ENCODE results near the gene CIDEB. TPM values are rescaled to one million over a fixed set of nuclear protein-coding genes. Genes with fewer than 3 reads are reported as not detected.

CIDEB gene
- total RNA-seq, 1 experiment from 2014 or later = 9.9 TPM

DNA sequence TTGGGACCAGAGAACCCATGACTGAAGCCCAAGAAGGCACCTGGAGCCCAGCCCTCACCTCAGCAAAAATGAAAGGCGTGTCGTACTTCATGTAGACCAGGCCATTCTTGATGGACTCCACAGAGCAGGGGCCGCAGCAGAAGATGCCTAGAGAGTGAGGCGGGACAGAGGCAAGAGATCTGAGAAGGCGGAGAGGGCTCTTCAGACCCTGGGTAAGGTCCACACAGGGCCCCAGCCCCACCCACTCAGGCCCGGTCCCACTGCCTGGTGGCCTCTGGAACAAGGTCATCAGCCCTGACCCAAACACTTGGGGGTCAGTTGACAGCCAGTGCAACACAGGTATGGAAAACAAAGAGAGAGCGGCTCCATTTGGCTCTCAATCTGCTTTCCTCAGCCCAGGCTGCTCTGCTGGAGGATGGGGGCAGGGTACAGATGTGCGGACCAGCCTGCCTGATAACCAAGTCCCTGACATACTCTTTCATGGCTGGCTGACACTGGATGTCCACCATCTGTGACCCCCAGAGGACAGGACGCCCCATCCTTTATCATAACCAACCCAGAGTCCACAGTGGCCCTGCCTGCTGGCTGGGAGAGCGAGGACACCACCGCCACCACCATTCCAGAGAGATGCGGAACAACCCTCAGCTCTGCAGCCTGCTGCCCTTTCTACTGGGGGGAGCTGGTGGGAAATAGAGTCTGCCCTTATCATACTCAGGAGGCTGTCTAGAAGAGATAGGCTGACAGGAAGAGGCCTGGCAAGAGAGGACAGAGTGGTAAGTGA, 51.7 kb downstream of the CIDEB start:
- Histone ChIP-seq H3K79me2 (ENCODE audit: low read length) (no peaks in the 10 kb centered on the region), H4K20me1 (ENCODE audit: insufficient read depth, low read depth, low read length) (no peaks in the 10 kb centered on the region), H3K27me3 (ENCODE audit: low read length) (no peaks in the 10 kb centered on the region), H3K36me3 (ENCODE audit: insufficient read depth, low read length) (peaks cover 4% of the 10 kb centered on the region; the same call in 1 of the 2 replicates), H3K9me3 (ENCODE audit: low read length) (no peaks in the 10 kb centered on the region), H3K4me2 (ENCODE audit: low read depth, low read length, poor library complexity, severe bottlenecking) (no peak overlapping the region), H2AFZ (ENCODE audit: low read length) (no peak overlapping the region), H3K9ac (ENCODE audit: low read length) (no peak overlapping the region), H3K4me1 (ENCODE audit: low read length) (no peaks in the 10 kb centered on the region), H3K9me2 (replicated peaks; ENCODE audit: insufficient read depth, low read length) (no peaks in the 10 kb centered on the region), H3K27ac (ENCODE audit: low read length) (no peak overlapping the region), H3K4me3 (ENCODE audit: low read length) (no peak overlapping the region)
- no peak for DNase-seq

GRCh38 chr14:24255438-24255837, 52.3 kb downstream of the CIDEB start:
- Histone ChIP-seq H3K27me3 (ENCODE audit: low read length) (no peaks in the 10 kb centered on the region), H3K36me3 (ENCODE audit: insufficient read depth, low read length) (peaks cover 4% of the 10 kb centered on the region; the same call in 1 of the 2 replicates), H3K4me1 (ENCODE audit: low read length) (no peaks in the 10 kb centered on the region), H3K27ac (ENCODE audit: low read length) (no peak overlapping the region), H3K9me3 (ENCODE audit: low read length) (no peaks in the 10 kb centered on the region), H3K4me3 (ENCODE audit: low read length) (no peak overlapping the region), H3K9me2 (replicated peaks; ENCODE audit: insufficient read depth, low read length) (no peaks in the 10 kb centered on the region), H3K4me2 (ENCODE audit: low read depth, low read length, poor library complexity, severe bottlenecking) (no peak overlapping the region), H2AFZ (ENCODE audit: low read length) (no peak overlapping the region), H4K20me1 (ENCODE audit: insufficient read depth, low read depth, low read length) (no peaks in the 10 kb centered on the region), H3K79me2 (ENCODE audit: low read length) (no peaks in the 10 kb centered on the region), H3K9ac (ENCODE audit: low read length) (no peak overlapping the region)
- no peak for DNase-seq

Small RNAs within 50 kb of the gene (small RNA-seq; reads per million reads assigned to genes)
- not detected for gene RF00026

Other genes with a start within 250 kb of the CIDEB start
- gene CPNE6, start 236.4 kb downstream of the CIDEB start, total RNA-seq (2014; rRNA removed; shearing (Covaris generic); ENCODE audit: low replicate concordance) = 0.04 and 1.3 TPM in 2 replicates
- gene PCK2, start 213.7 kb downstream of the CIDEB start, total RNA-seq (2014; rRNA removed; shearing (Covaris generic); ENCODE audit: low replicate concordance) = 106 and 151 TPM in 2 replicates
- gene DCAF11, start 193.2 kb downstream of the CIDEB start, total RNA-seq (2014; rRNA removed; shearing (Covaris generic); ENCODE audit: low replicate concordance) = 93.5 and 103 TPM in 2 replicates
- 1.5 and 2.5 TPM in 2 replicates for gene NRL, start 193.0 kb downstream of the CIDEB start, total RNA-seq (2014; rRNA removed; shearing (Covaris generic); ENCODE audit: low replicate concordance)
- 0.89 and 1.6 TPM in 2 replicates for gene FITM1, start 177.3 kb downstream of the CIDEB start, total RNA-seq (2014; rRNA removed; shearing (Covaris generic); ENCODE audit: low replicate concordance)
- gene PSME1, start 171.8 kb downstream of the CIDEB start, total RNA-seq (2014; rRNA removed; shearing (Covaris generic); ENCODE audit: low replicate concordance) = 435 and 452 TPM in 2 replicates
- gene EMC9, start 166.4 kb downstream of the CIDEB start, total RNA-seq (2014; rRNA removed; shearing (Covaris generic); ENCODE audit: low replicate concordance) = 35.3 and 95.4 TPM in 2 replicates
- gene PSME2, start 161.4 kb downstream of the CIDEB start, total RNA-seq (2014; rRNA removed; shearing (Covaris generic); ENCODE audit: low replicate concordance) = 469 and 536 TPM in 2 replicates
- 82.0 and 153 TPM in 2 replicates for gene RNF31, start 160.5 kb downstream of the CIDEB start, total RNA-seq (2014; rRNA removed; shearing (Covaris generic); ENCODE audit: low replicate concordance)
- gene IRF9, start 146.7 kb downstream of the CIDEB start, total RNA-seq (2014; rRNA removed; shearing (Covaris generic); ENCODE audit: low replicate concordance) = 72.7 and 79.8 TPM in 2 replicates
- gene REC8, start 135.9 kb downstream of the CIDEB start, total RNA-seq (2014; rRNA removed; shearing (Covaris generic); ENCODE audit: low replicate concordance) = 22.1 and 34.6 TPM in 2 replicates
- 48.9 and 118 TPM in 2 replicates for gene IPO4, start 119.2 kb downstream of the CIDEB start, total RNA-seq (2014; rRNA removed; shearing (Covaris generic); ENCODE audit: low replicate concordance)
- gene TM9SF1, start 112.5 kb downstream of the CIDEB start, total RNA-seq (2014; rRNA removed; shearing (Covaris generic); ENCODE audit: low replicate concordance) = 31.3 and 49.0 TPM in 2 replicates
- 4.2 TPM in 1 of 2 replicates, not detected in the other for gene TSSK4, start 102.3 kb downstream of the CIDEB start, total RNA-seq (2014; rRNA removed; shearing (Covaris generic); ENCODE audit: low replicate concordance)
- gene CHMP4A, start 94.5 kb downstream of the CIDEB start, total RNA-seq (2014; rRNA removed; shearing (Covaris generic); ENCODE audit: low replicate concordance) = 36.8 and 94.6 TPM in 2 replicates
- gene MDP1, start 91.9 kb downstream of the CIDEB start, total RNA-seq (2014; rRNA removed; shearing (Covaris generic); ENCODE audit: low replicate concordance) = 30.7 and 35.4 TPM in 2 replicates
- 293 and 323 TPM in 2 replicates for gene NEDD8, start 75.6 kb downstream of the CIDEB start, total RNA-seq (2014; rRNA removed; shearing (Covaris generic); ENCODE audit: low replicate concordance)
- 132 and 164 TPM in 2 replicates for gene GMPR2, start 75.0 kb downstream of the CIDEB start, total RNA-seq (2014; rRNA removed; shearing (Covaris generic); ENCODE audit: low replicate concordance)
- gene TINF2, start 65.4 kb downstream of the CIDEB start, total RNA-seq (2014; rRNA removed; shearing (Covaris generic); ENCODE audit: low replicate concordance) = 81.1 and 104 TPM in 2 replicates
- 1.3 and 5.2 TPM in 2 replicates for gene TGM1, start 44.8 kb downstream of the CIDEB start, total RNA-seq (2014; rRNA removed; shearing (Covaris generic); ENCODE audit: low replicate concordance)
- 45.1 and 64.1 TPM in 2 replicates for gene RABGGTA, start 36.4 kb downstream of the CIDEB start, total RNA-seq (2014; rRNA removed; shearing (Covaris generic); ENCODE audit: low replicate concordance)
- gene DHRS1, start 8.2 kb downstream of the CIDEB start, total RNA-seq (2014; rRNA removed; shearing (Covaris generic); ENCODE audit: low replicate concordance) = 27.1 and 35.9 TPM in 2 replicates
- 42.0 and 44.7 TPM in 2 replicates for gene NOP9, start 8.1 kb downstream of the CIDEB start, total RNA-seq (2014; rRNA removed; shearing (Covaris generic); ENCODE audit: low replicate concordance)
- gene LTB4R2, start 2.2 kb upstream of the CIDEB start, total RNA-seq (2014; rRNA removed; shearing (Covaris generic); ENCODE audit: low replicate concordance) = 12.9 and 41.5 TPM in 2 replicates
- gene LTB4R, start 3.5 kb upstream of the CIDEB start, total RNA-seq (2014; rRNA removed; shearing (Covaris generic); ENCODE audit: low replicate concordance) = 26.6 and 29.6 TPM in 2 replicates
- gene ADCY4, start 27.1 kb upstream of the CIDEB start, total RNA-seq (2014; rRNA removed; shearing (Covaris generic); ENCODE audit: low replicate concordance) = 0.07 and 0.69 TPM in 2 replicates
- gene RIPK3, start 32.0 kb upstream of the CIDEB start, total RNA-seq (2014; rRNA removed; shearing (Covaris generic); ENCODE audit: low replicate concordance) = 1.6 and 2.3 TPM in 2 replicates
- gene NFATC4, start 60.2 kb upstream of the CIDEB start, total RNA-seq (2014; rRNA removed; shearing (Covaris generic); ENCODE audit: low replicate concordance) = 17.1 and 19.9 TPM in 2 replicates
- not detected in 2 replicates for gene NYNRIN, start 91.0 kb upstream of the CIDEB start, total RNA-seq (2014; rRNA removed; shearing (Covaris generic); ENCODE audit: low replicate concordance)
- 1.1 and 3.6 TPM in 2 replicates for gene CBLN3, start 121.7 kb upstream of the CIDEB start, total RNA-seq (2014; rRNA removed; shearing (Covaris generic); ENCODE audit: low replicate concordance)
- 50.8 and 109 TPM in 2 replicates for gene KHNYN, start 122.0 kb upstream of the CIDEB start, total RNA-seq (2014; rRNA removed; shearing (Covaris generic); ENCODE audit: low replicate concordance)
- 53.3 and 77.2 TPM in 2 replicates for gene SDR39U1, start 134.8 kb upstream of the CIDEB start, total RNA-seq (2014; rRNA removed; shearing (Covaris generic); ENCODE audit: low replicate concordance)
- gene CMA1, start 200.3 kb upstream of the CIDEB start, total RNA-seq (2014; rRNA removed; shearing (Covaris generic); ENCODE audit: low replicate concordance) = not detected in 2 replicates

All from Karpas-422 (cell line).